ENCODE data around the gene MAP9. TPM values are rescaled to one million over a fixed set of nuclear protein-coding genes. Genes with fewer than 3 reads are reported as not detected.

The MAP9 gene
- polyA plus RNA-seq, 1 of the 3 experiments (the other 2 are of a cell fraction) = 4.1 TPM

DNA sequence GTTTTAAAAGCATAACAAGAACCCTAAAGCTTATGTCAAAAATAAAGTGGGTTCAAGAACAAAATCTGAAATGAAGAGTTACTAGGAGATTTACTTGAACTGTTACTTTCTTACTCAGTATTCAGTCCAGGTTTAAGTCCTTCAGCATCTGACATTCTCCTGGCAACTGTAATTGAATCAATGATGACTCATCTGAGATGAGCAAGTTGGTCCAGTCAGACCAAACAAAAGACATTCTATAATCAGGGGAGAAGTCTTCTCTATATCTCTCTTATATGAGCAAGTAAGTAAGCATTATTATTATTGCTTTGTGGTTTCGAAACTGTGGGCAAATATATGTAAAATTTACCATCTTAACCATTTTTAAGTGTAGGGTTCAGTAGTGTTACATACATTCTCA is 34.6 kb downstream of the MAP9 start:
- Histone ChIP-seq H3F3A (replicated peaks; ENCODE audit: insufficient read depth) (peaks cover 12% of the 10 kb centered on the region), H3K4me3 (ENCODE audit: low read depth in 2 of 2, low read length in 1 of 2) (no peak overlapping the region), H3K4me1 (ENCODE audit: control insufficient read depth in 1 of 2, insufficient read depth in 2 of 2, low read depth in 1 of 2, low read length in 1 of 2) (no peaks in the 10 kb centered on the region), H3K9me3 (no peaks in the 10 kb centered on the region), H3K36me3 (replicated peaks in 1 of 2; ENCODE audit: control insufficient read depth in 1 of 2, insufficient read depth in 2 of 2, low read length in 1 of 2) (peaks cover 19 to 31% of the 10 kb centered on the region in 2 experiments), H3K27ac (ENCODE audit: low read depth in 2 of 2, low read length in 1 of 2) (peak overlapping the region in 1 of 2 experiments; percentile 46; a peak in 2 of 4 replicates), H3K27me3 (ENCODE audit: insufficient read depth) (no peaks in the 10 kb centered on the region), H3K9ac (no peak overlapping the region), H3K4me2 (no peak overlapping the region), H4K20me1 (ENCODE audit: insufficient read depth) (no peaks in the 10 kb centered on the region), H2AFZ (ENCODE audit: low read depth) (no peak overlapping the region), H3K79me2 (ENCODE audit: insufficient read depth) (no peaks in the 10 kb centered on the region), H3K9me2 (no peaks in the 10 kb centered on the region)
- no peak for TF ChIP-seq FOXJ3 (CRISPR knock-in tag; IDR thresholded peaks at IDR 0.05)
- TF ChIP-seq FOSL2 (IDR thresholded peaks at IDR 0.05; ENCODE audit: borderline replicate concordance, low read depth) = peak; percentile 86
- TF ChIP-seq, protein P1, sequence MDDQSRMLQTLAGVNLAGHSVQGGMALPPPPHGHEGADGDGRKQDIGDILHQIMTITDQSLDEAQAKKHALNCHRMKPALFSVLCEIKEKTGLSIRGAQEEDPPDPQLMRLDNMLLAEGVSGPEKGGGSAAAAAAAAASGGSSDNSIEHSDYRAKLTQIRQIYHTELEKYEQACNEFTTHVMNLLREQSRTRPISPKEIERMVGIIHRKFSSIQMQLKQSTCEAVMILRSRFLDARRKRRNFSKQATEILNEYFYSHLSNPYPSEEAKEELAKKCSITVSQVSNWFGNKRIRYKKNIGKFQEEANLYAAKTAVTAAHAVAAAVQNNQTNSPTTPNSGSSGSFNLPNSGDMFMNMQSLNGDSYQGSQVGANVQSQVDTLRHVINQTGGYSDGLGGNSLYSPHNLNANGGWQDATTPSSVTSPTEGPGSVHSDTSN (IDR thresholded peaks at IDR 0.05) = peak; percentile 55
- TF ChIP-seq NFIC (IDR thresholded peaks at IDR 0.05; ENCODE audit: borderline replicate concordance) = no peak
- no peak for TF ChIP-seq EZH2phosphoT487 (IDR thresholded peaks at IDR 0.05; ENCODE audit: borderline replicate concordance, low read depth)
- no peak for TF ChIP-seq MXI1 (IDR thresholded peaks at IDR 0.05; ENCODE audit: low read depth, low read length)
- TF ChIP-seq, protein P2, sequence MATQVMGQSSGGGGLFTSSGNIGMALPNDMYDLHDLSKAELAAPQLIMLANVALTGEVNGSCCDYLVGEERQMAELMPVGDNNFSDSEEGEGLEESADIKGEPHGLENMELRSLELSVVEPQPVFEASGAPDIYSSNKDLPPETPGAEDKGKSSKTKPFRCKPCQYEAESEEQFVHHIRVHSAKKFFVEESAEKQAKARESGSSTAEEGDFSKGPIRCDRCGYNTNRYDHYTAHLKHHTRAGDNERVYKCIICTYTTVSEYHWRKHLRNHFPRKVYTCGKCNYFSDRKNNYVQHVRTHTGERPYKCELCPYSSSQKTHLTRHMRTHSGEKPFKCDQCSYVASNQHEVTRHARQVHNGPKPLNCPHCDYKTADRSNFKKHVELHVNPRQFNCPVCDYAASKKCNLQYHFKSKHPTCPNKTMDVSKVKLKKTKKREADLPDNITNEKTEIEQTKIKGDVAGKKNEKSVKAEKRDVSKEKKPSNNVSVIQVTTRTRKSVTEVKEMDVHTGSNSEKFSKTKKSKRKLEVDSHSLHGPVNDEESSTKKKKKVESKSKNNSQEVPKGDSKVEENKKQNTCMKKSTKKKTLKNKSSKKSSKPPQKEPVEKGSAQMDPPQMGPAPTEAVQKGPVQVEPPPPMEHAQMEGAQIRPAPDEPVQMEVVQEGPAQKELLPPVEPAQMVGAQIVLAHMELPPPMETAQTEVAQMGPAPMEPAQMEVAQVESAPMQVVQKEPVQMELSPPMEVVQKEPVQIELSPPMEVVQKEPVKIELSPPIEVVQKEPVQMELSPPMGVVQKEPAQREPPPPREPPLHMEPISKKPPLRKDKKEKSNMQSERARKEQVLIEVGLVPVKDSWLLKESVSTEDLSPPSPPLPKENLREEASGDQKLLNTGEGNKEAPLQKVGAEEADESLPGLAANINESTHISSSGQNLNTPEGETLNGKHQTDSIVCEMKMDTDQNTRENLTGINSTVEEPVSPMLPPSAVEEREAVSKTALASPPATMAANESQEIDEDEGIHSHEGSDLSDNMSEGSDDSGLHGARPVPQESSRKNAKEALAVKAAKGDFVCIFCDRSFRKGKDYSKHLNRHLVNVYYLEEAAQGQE (IDR thresholded peaks at IDR 0.05; ENCODE audit: low read depth, low read length) = no peak
- TF ChIP-seq TAF1 (IDR thresholded peaks at IDR 0.05; ENCODE audit: borderline replicate concordance, low read depth, low read length) = no peak
- 0 out of 2 replicates have a peak, but pooled peaks have one; percentile 40 for TF ChIP-seq TCF12 (IDR thresholded peaks at IDR 0.05)
- no peak for TF ChIP-seq POLR2AphosphoS5 (IDR thresholded peaks at IDR 0.05; ENCODE audit: low read depth, low read length)
- peak; percentile 85 for TF ChIP-seq JUND (IDR thresholded peaks at IDR 0.05)
- DNase-seq = no peak
- ChIA-PET CTCF (interaction anchor here (0.6 kb wide), 1 partner anchor 11 kb away, joined by 3 read pairs; no protein-coding TSS in a partner anchor), POLR2A (no interaction called here)
- WGBS (ENCODE audit: low lambda C conversion rate) = 50% methylated on average over 1 of the region's 1 CpG

DNA sequence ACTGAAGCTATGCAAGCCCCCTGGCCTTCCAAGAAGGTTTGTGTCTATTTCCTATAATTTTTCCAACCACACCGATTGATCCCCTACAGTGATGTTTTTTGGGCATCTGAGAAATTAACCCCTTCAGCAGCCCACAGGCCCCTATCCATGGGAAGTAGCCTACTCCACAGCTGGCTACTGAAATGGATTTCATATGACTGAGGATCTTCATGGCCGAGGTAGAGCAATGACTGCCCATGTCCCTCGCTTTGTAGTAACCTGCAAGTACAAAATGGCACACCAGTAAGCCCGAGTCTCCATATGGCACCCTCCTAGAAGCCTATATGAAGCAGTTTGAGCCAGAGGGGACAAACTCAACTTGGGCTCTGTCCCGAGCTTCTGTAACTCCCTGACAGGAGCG is 36.8 kb downstream of the MAP9 start:
- Histone ChIP-seq H3K9me2 (no peaks in the 10 kb centered on the region), H3K9me3 (no peaks in the 10 kb centered on the region), H4K20me1 (ENCODE audit: insufficient read depth) (no peaks in the 10 kb centered on the region), H3K4me1 (ENCODE audit: control insufficient read depth in 1 of 2, insufficient read depth in 2 of 2, low read depth in 1 of 2, low read length in 1 of 2) (no peaks in the 10 kb centered on the region), H3K4me3 (ENCODE audit: low read depth in 2 of 2, low read length in 1 of 2) (no peak overlapping the region), H3K9ac (no peak overlapping the region), H3K79me2 (ENCODE audit: insufficient read depth) (no peaks in the 10 kb centered on the region), H3K36me3 (replicated peaks in 1 of 2; ENCODE audit: control insufficient read depth in 1 of 2, insufficient read depth in 2 of 2, low read length in 1 of 2) (peaks cover 7 to 9% of the 10 kb centered on the region in 2 experiments), H3K4me2 (no peak overlapping the region), H2AFZ (ENCODE audit: low read depth) (no peak overlapping the region), H3K27me3 (ENCODE audit: insufficient read depth) (no peaks in the 10 kb centered on the region), H3K27ac (ENCODE audit: low read depth in 2 of 2, low read length in 1 of 2) (no peak overlapping the region), H3F3A (replicated peaks; ENCODE audit: insufficient read depth) (peaks cover 12% of the 10 kb centered on the region)
- POLR2A ChIA-PET = no interaction called here
- TF ChIP-seq FOSL2 (IDR thresholded peaks at IDR 0.05; ENCODE audit: borderline replicate concordance, low read depth) (no peak), NFIC (IDR thresholded peaks at IDR 0.05; ENCODE audit: borderline replicate concordance) (no peak), MEF2A (IDR thresholded peaks at IDR 0.05; ENCODE audit: borderline replicate concordance, low read depth) (no peak), GATA2 (CRISPR knock-in tag; IDR thresholded peaks at IDR 0.05) (no peak), FOXM1 (IDR thresholded peaks at IDR 0.05; ENCODE audit: low read depth) (no peak)
- no peak for DNase-seq
- WGBS (ENCODE audit: low lambda C conversion rate) = 66% methylated on average over 6 of the region's 6 CpGs
- CTCF ChIA-PET = interaction anchor here (1.0 to 1.7 kb wide), 5 partner anchors 14 to 533 kb away, joined by 3 to 5 read pairs (median 3); no protein-coding TSS in a partner anchor
